HG03108 (cell line): ENCODE measurements around the gene OR10A2.
"Not testable (repeated sequence)": the region's sequence is repeated elsewhere in the genome, so short reads cannot be mapped to it uniquely, and the experiment has no call there.

Experiments
- ATAC-seq: cut with Tn5 transposase; IDR thresholded peaks from one replicate; pipeline ENCODE4 v1.9.1; 2021; ENCODE audit warnings: moderate library complexity; ENCODE audit not compliant: unreplicated experiment

The OR10A2 gene

DNA sequence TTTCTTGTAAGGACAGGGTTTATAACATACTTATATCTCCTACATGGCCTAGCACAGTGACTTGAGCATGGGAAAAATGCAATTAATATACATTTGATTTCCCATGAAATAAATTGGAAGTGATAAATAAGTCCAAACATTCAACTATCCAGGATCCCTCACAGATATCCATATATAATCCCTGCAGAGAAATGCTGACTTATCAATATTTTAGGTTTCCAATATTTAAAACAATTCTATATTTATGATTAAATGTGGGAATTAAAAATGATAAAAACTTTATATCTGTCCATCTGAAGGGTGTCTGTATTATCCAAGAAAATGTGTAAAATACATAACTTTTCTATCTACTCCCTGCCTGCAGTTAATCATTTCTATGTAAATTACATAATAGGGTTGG is 19.9 kb downstream of the OR10A2 start:
- ATAC-seq, result no peak

- ATAC-seq, result not testable (repeated sequence)
These were observed 24.9 kb downstream of the OR10A2 start for GRCh38 chr11:6887711-6888110.

DNA sequence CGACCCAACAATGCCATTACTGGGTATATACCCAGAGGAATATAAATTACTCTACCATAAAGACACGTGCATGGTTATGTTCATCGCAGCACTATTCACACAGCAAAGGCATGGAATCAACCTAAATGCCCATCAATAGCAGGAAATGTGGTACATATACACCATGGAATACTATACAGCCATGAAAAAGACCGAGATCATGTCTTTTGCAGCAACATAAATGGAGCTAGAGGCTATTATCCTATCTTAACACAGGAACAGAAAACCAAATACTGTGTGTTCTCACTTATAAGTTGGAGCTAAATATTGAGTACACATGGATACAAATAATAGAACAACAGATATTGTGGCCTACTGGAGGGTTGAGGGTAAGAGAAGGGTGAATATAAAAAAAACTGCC is 26.0 kb downstream of the OR10A2 start:
- no peak for ATAC-seq

DNA sequence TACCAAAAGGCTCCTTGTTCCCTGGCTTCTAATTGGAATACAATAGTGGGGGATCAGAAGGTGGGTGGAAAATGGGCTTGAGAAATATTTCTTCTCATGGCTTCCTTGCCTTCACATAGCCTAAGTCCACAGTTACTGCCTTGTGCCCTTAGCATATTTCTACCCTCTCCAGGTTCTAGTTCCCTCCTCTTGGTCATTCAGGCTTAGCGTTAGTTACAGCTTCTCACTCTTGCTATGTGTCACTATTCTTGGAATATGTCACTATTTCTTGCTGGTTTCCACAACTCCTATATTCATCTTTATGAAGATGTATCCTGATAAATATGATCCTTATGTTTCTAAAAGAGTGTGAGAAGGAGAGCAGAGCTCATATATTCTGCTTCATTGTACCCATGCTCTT is 27.0 kb downstream of the OR10A2 start:
- no peak for ATAC-seq

GRCh38 chr11:6892400-6892799 is 29.5 kb downstream of the OR10A2 start, which contains the start of gene OR2D2:
TSS of gene OR2D2 (minus strand) at chr11:6892500. CDS start at chr11:6892500, 0 bp downstream.
- ATAC-seq, result no peak

DNA sequence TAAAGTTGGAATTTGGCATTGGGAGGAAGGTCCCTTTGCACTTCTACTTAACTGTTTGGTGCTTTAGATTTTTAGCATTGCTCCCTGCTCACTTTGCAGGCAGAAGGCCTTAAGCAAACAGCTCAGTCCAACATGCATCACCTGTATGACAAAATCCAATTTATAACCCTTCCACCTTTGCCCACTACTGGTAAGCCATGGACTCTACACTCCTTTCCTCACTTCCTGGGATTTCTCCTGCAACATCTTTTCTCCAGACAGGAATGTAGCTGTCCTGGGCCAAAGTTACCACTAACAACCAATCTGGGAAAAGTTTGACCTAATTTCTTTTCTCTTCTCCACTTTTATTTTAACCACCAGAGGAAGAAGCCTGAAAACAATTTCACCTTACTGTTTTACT is 31.2 kb downstream of the OR10A2 start:
- ATAC-seq, result no peak

DNA sequence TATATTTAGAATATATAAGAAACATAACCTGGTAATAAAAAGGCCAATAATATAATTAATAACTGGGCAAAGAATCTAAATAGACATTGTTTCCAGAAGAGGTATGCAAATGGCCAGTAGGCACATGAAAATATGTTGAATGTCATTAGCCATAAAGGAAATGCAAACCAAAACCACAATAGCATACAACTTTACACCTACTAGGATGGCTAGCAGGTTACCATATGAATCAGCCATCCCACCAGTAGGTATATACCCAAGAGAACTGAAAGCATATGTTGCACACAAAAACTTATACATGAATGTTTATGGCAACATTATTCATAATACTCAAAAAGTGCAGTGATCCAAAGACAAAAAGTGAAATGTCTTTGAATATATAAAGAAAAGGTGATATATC is 32.2 kb downstream of the OR10A2 start:
- ATAC-seq, result peak; percentile 93

DNA sequence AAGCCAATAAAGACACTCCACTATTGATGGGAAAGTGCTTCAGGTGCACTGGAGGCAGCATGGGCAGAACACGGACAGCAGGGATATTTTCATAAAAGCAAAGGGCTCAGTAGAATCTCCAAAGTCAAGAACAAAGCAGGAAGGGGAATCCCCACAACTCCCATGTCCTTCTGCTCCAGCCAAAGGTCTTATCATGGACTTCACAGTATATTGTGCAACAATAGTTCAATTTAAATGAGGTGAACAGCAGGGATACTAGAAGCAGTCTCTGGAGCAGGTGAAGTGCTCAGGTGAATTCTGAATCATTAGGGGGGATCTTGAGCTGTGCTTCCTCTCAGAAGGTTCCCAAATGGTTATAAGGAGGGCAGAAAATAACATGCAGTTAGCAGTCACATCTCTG is 36.1 kb downstream of the OR10A2 start:
- ATAC-seq, result no peak

DNA sequence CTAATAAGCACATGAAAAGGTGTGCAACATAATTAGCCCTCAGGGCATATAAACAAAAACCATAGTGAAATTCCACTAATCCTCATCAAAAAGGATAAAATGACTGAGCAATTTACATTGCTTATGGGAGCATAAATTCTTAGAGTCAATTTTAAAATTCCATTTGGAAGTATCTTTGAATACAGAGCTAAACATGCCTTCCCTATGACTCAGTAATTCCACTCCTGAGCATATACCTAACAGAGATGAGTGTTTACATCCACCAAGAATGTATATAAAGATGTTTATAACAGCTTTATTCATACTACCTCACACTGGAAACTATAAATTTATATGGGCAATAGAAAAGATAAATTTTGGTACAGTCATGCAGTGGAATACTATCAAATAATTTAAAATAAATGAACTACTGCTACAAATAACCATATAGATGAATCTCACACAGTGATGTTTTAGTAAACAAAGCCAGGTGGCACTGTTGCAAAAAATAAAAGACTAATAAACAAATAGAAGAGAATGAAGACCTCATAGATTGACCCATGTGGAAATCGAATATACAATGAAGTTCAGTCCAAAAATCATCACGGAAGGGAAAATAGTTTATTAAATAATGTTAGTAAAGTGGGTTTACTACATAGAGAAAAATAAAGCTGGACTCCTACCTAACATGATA is 37.6 kb downstream of the OR10A2 start:
- no peak for ATAC-seq

- ATAC-seq, result not testable (repeated sequence)
These were observed 41.9 kb downstream of the OR10A2 start for GRCh38 chr11:6904804-6905203.

DNA sequence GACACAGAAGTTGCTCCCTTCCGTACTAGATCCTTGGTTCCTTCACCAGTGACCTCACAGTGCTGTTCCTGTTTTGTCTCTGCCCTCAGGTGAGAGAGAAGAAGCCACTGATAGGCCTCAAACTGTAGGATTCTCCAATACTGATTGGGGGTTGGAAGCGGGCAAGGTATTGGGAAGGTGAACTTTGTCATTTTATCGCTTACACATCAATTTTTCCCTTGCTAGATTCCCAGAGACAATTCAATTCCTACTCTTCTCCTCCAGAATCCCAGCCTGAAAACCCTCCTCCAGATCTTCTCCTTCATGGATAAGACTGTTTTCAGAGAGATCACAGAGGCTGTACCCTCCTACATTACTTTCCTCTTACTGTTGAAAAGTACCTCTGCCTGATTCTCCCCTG is 48.5 kb downstream of the OR10A2 start:
- no peak for ATAC-seq

DNA sequence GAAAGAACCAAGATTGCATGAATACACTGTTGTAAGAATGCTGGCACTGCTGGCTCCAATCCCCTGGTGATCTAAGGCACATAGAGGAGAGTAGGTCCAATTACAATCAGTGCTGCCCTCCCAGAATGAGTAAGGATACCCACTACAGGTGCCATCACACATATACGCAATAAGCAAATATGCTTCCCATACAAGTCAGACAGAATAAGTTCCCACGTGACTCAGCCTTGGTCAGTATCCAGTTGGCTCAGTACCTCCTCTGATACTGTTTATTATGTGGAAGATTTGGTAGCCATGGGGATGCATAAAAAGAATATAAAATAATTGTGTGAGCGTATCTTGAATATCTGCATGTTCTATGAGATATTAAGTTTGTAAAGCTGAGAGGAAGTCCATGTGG is 49.1 kb downstream of the OR10A2 start:
- no peak for ATAC-seq

- no peak for ATAC-seq
These were observed 56.8 kb downstream of the OR10A2 start for GRCh38 chr11:6919698-6920097.

DNA sequence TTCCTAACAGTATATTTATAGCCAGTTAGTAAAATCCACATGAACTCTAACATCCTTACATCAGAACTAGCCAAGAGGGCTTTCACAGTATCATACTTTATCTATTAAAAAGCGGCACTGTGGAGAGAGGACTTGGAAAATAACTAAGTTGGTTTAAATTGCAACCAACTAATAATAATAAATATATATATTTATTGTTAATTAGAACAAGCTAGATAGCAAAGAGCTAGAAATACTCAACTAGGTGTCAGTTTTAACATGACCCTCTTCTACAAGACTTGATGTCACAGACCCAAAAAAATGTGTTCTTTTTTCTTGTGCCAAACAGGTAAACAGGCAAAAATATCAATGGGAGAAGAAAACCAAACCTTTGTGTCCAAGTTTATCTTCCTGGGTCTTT is 57.8 kb downstream of the OR10A2 start, which contains the start of gene OR2D3:
Gene OR2D3 (plus strand): TSS at position 301 of the 400 bp plus-strand sequence. CDS start 0 bp downstream, at position 301.
- ATAC-seq, result no peak
